HepG2 (cell line): ENCODE results near the gene PLCB1. TPM values are rescaled to one million over a fixed set of nuclear protein-coding genes. Genes with fewer than 3 reads are reported as not detected.

Experiments
- ATAC-seq: fragments of 200-7000 bp; cut with Tn5 transposase; 3 replicates; pipeline ENCODE4 v1.9.1; 2020; ENCODE audit warnings: mild to moderate bottlenecking, moderate library complexity
- BruUV-seq: library from RNA; stranded (reverse); fragments of 400-500 nt; replicated peaks from 2 replicates; lab custom pipeline; 2021; lab: Mats Ljungman, UMichigan
- CTCF ChIA-PET: fragments of 300-600 bp; formaldehyde crosslinking; extraction: SDS; loops from one replicate; lab custom pipeline; 2021; ENCODE audit warnings: low total read pairs, inconsistent platforms, low intra/inter-chr PET ratio; lab: Yijun Ruan, JAX
- POLR2A ChIA-PET: fragments of 350-600 bp; sonication (Branson Sonifier 250); formaldehyde crosslinking; loops from one replicate; lab custom pipeline; 2020; ENCODE audit warnings: antibody characterized with exemption, inconsistent platforms; lab: Yijun Ruan, JAX
- DNase-seq: peaks from one replicate; pipeline ENCODE4 v3.0.0-alpha.2; 2015; ENCODE audit warnings: low spot score
- FAIRE-seq: peaks from 3 replicates; lab custom pipeline; 2011; peaks lifted over from hg19 to GRCh38; lab: Jason Lieb, UNC
- H2AFZ ChIP-seq: one replicate; pipeline ENCODE4 v1.6.1; 2011; ENCODE audit warnings: low read length, inconsistent platforms
- H3K27ac ChIP-seq: fragments of 300-600 bp; 3 replicates; pipeline ENCODE4 v1.8.0; 2011; ENCODE audit warnings: mixed run types, mild to moderate bottlenecking, mixed read lengths, low read length, inconsistent platforms; ENCODE audit not compliant: insufficient read depth; ENCODE audit errors: extremely low read length
- H3K27me3 ChIP-seq, 2 experiments: fragments of 200-600 bp in 1 of 2; 2 replicates in 1 of 2; 3 replicates in 1 of 2; pipeline versions ENCODE4 v1.6.0 to v1.8.0; 2011; ENCODE audit warnings: low read length in 2 of 2, mild to moderate bottlenecking in 2 of 2, moderate library complexity in 2 of 2, inconsistent platforms in 1 of 2; ENCODE audit not compliant: insufficient read depth in 2 of 2, control insufficient read depth in 1 of 2
- H3K36me3 ChIP-seq, 2 experiments: fragments of 200-600 bp in 1 of 2; replicated peaks in 1 of 2; 2 replicates in 1 of 2; 3 replicates in 1 of 2; pipeline versions ENCODE4 v1.5.1 to v1.8.0; 2011; ENCODE audit warnings: low read length in 2 of 2, inconsistent platforms in 1 of 2; ENCODE audit not compliant: insufficient read depth in 2 of 2, control insufficient read depth in 1 of 2
- H3K4me1 ChIP-seq: 2 replicates; pipeline ENCODE4 v1.5.1; 2012; ENCODE audit warnings: low read length, inconsistent platforms; ENCODE audit not compliant: insufficient read depth
- H3K4me2 ChIP-seq: 2 replicates; pipeline ENCODE4 v1.6.0; 2011; ENCODE audit warnings: low read depth, low read length, inconsistent platforms
- H3K4me3 ChIP-seq, 3 experiments: fragments of 200-600 bp in 1 of 3; sonication (generic), shearing (Covaris generic) in 1 of 3; replicated peaks in 1 of 3; 2 replicates each; pipeline ENCODE4 v1.5.1; 2011 to 2016; ENCODE audit warnings: low read length in 3 of 3, inconsistent platforms in 2 of 3, low read depth in 2 of 3, mild to moderate bottlenecking in 2 of 3, control low read depth in 1 of 3, mixed read lengths in 1 of 3; ENCODE audit not compliant: insufficient read depth in 1 of 3
- H3K79me2 ChIP-seq: one replicate; pipeline ENCODE4 v1.6.1; 2011; ENCODE audit warnings: low read length, inconsistent platforms; ENCODE audit not compliant: insufficient read depth
- H3K9ac ChIP-seq: 2 replicates; pipeline ENCODE4 v1.6.0; 2011; ENCODE audit warnings: mild to moderate bottlenecking, low read depth, low read length, inconsistent platforms; ENCODE audit not compliant: insufficient read depth
- H3K9me3 ChIP-seq: 2 replicates; pipeline ENCODE4 v1.5.1; 2012; ENCODE audit warnings: mild to moderate bottlenecking, low read length
- H4K20me1 ChIP-seq: 2 replicates; pipeline ENCODE4 v1.6.0; 2011; ENCODE audit warnings: inconsistent platforms, mild to moderate bottlenecking, low read length, moderate library complexity; ENCODE audit not compliant: insufficient read depth
- ATF4 ChIP-seq, 2 experiments: fragments of 450-650 bp in 1 of 2; sonication (generic) in 1 of 2; formaldehyde crosslinking; IDR thresholded peaks; 2 replicates each; pipeline versions ENCODE4 v1.5.0 to v1.8.0; 2020 to 2022; ENCODE audit warnings: mild to moderate bottlenecking in 1 of 2, missing genetic modification reagents in 1 of 2
- FOXM1 ChIP-seq: sonication (generic); formaldehyde crosslinking; IDR thresholded peaks from 2 replicates; pipeline ENCODE4 v1.5.0; 2020; ENCODE audit warnings: missing genetic modification reagents
- NFIC ChIP-seq: IDR thresholded peaks from 2 replicates; pipeline ENCODE4 v1.6.1; 2012; ENCODE audit warnings: mild to moderate bottlenecking, low read length, inconsistent platforms
- SNAPC2 ChIP-seq: sonication (generic); formaldehyde crosslinking; IDR thresholded peaks from 2 replicates; pipeline ENCODE4 v1.8.1; 2022; ENCODE audit warnings: mild to moderate bottlenecking, missing genetic modification reagents
- ZBTB20 ChIP-seq: sonication (generic); formaldehyde crosslinking; IDR thresholded peaks from 2 replicates; pipeline ENCODE4 v1.8.1; 2023; ENCODE audit warnings: missing genetic modification reagents, low read depth, mild to moderate bottlenecking, borderline replicate concordance
- ZFP41 ChIP-seq: sonication (generic); formaldehyde crosslinking; IDR thresholded peaks from 2 replicates; pipeline ENCODE4 v1.4.0; 2020; ENCODE audit warnings: mild to moderate bottlenecking, missing genetic modification reagents, borderline replicate concordance
- ZSCAN20 ChIP-seq: sonication (generic); formaldehyde crosslinking; IDR thresholded peaks from 2 replicates; pipeline ENCODE4 v1.4.0; 2020; ENCODE audit warnings: missing genetic modification reagents, mild to moderate bottlenecking, borderline replicate concordance
- ZSCAN5A ChIP-seq: sonication (generic); formaldehyde crosslinking; IDR thresholded peaks from 2 replicates; pipeline ENCODE4 v1.8.0; 2022; ENCODE audit warnings: mild to moderate bottlenecking, missing genetic modification reagents, borderline replicate concordance
- ZSCAN9 ChIP-seq: IDR thresholded peaks from 2 replicates; pipeline ENCODE4 v1.6.1; 2016; ENCODE audit warnings: borderline replicate concordance
- WGBS: methylation state at CpG from one replicate; pipeline ENCODE4 v1.1.6; 2017; ENCODE audit warnings: low lambda C conversion rate; 5-methylcytosine and 5-hydroxymethylcytosine counted together
- in situ Hi-C: cut with HindIII; loops from 2 replicates; pipeline ENCODE4 v1.10.0; 2017; ENCODE audit warnings: low pct_unique_long_range_greater_than_20kb; ENCODE audit not compliant: extremely low pct_ligation_motif_present
- intact Hi-C: fragments of 100-400 bp; cut with micrococcal nuclease; formaldehyde crosslinking; loops from one replicate; pipeline ENCODE4 v1.10.0; 2022; ENCODE audit not compliant: unreplicated experiment
- polyA plus RNA-seq, 8 experiments: library from polyadenylated mRNA; depleted of rRNA in 3 of 8; stranded (reverse) in 7 of 8; unstranded in 1 of 8; fragments of >200 nt; fragmentation: Illumina TruSeq in 4 of 8; extraction: Trizol in 4 of 8; gene quantifications; 2 replicates each; pipeline versions ENCODE4 v1.2.1 to v1.2.3, GENCODE V29; 2011 to 2016; ENCODE audit warnings: low read depth in 4 of 8, missing spikeins in 1 of 8, mixed read lengths in 1 of 8; ENCODE audit not compliant: insufficient read depth in 1 of 8
- total RNA-seq, 5 experiments: library from RNA; depleted of rRNA; stranded (reverse); fragments of >200 nt; fragmentation: Illumina TruSeq; extraction: Trizol; gene quantifications; 2 replicates each; pipeline ENCODE4 v1.2.3, GENCODE V29; 2016; ENCODE audit warnings: low read depth in 1 of 5

PLCB1 gene
- total and polyA plus RNA-seq, 2 of the 13 experiments (the other 11 are each of a cell fraction or from before 2014, with no cell fraction given): 42.4 to 55.9 TPM

GRCh38 chr20:8662433-8662954, 530.4 kb downstream of the PLCB1 start:
- H3K9ac ChIP-seq: no peak overlapping the region
- intact Hi-C loops (no loop called here), in situ Hi-C loops (no loop called here)
- TF ChIP-seq FOXM1 (CRISPR knock-in tag): no peak
- no peak for TF ChIP-seq ZFP41
- no peak for TF ChIP-seq ATF4 (CRISPR knock-in tag; IDR thresholded peaks at IDR 0.05)
- TF ChIP-seq ZSCAN5A (CRISPR knock-in tag): no peak
- TF ChIP-seq ZBTB20 (CRISPR knock-in tag): no peak
- TF ChIP-seq ZSCAN20 (CRISPR knock-in tag): no peak
- TF ChIP-seq NFIC: no peak
- TF ChIP-seq SNAPC2 (CRISPR knock-in tag): no peak
- no peak for TF ChIP-seq ZSCAN9 (CRISPR knock-in tag)
- ATAC-seq (0 out of 3 replicates have a peak, but pooled peaks have one; percentile 24), FAIRE-seq (no peak), DNase-seq (no peak)
- H3K4me2 ChIP-seq: no peak overlapping the region
- H3K4me1 ChIP-seq: no peaks in the 10 kb centered on the region
- CTCF ChIA-PET: no interaction called here
- H3K36me3 ChIP-seq: peaks cover 8% of the 10 kb centered on the region in 2 experiments; a peak in 4 of 5 replicates
- 97% methylated on average over 5 of the region's 5 CpGs for WGBS
- no peak overlapping the region for H2AFZ ChIP-seq
- no peaks in the 10 kb centered on the region for H3K79me2 ChIP-seq
- no TSS peak for BruUV-seq
- no peaks in the 10 kb centered on the region for H3K27me3 ChIP-seq
- POLR2A ChIA-PET: no interaction called here
- no peaks in the 10 kb centered on the region for H3K9me3 ChIP-seq
- H3K4me3 ChIP-seq: no peak overlapping the region
- H3K27ac ChIP-seq: no peak overlapping the region
- H4K20me1 ChIP-seq: no peaks in the 10 kb centered on the region
